NT2/D1 (cell line): Measurements from ENCODE around the gene PPP1R1A.

Experiments used
- SUZ12 ChIP-seq: IDR thresholded peaks from 2 replicates; pipeline ENCODE4 v1.6.1; 2011; ENCODE audit not compliant: insufficient read length, insufficient read depth; ENCODE audit errors: extremely low read depth
- YY1 ChIP-seq: IDR thresholded peaks from 2 replicates; pipeline ENCODE4 v1.6.1; 2011; ENCODE audit not compliant: insufficient read length, insufficient read depth

DNA sequence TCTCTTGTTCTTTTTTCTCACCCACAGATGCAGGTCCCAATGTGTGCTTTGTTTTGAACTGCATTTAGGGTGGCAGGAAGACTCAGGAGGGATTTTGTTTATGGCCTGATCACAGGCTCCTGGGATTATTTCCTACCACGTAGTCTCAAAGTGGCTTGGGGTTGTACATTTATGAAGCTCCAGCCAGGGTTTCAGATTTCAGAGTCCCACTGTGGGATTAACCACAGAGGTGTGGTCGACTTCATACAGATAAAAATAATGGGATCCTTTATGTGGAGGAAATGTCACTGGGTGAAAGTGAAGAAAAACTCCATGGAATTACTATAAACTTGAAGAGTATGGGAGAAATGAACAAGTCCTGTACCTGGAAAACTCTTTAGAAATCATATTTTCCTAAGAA lies 14.2 kb upstream of the PPP1R1A start:
- TF ChIP-seq SUZ12: no peak
- TF ChIP-seq YY1: no peak
